ENCODE results near the gene LRMDA. TPM values are rescaled to one million over a fixed set of nuclear protein-coding genes. Genes with fewer than 3 reads are reported as not detected.

LRMDA gene
- total RNA-seq, 4 donors from 2014 or later, result 0.88 to 14.1 (median 5.1) TPM; not detected in 1

DNA sequence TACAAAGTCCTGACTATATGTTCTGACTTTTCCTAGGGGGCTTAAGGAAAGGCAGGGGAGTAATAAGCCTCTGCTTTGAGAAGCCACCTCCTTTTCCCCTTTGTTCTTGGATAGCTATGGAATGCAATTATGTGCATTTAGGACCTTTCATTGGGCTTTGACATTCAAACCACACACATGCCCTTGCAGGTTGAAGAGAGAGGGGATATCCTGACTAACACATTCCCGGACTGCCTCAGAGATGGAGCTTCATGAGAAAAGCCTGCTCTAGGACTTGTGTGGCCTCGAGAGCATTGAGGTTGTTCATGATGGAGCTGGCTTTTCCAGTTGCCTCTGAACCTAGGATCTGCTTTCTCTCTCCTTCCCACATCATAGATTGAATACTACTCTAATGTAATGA, 694.5 kb downstream of the LRMDA start:
- TF ChIP-seq, protein P1, sequence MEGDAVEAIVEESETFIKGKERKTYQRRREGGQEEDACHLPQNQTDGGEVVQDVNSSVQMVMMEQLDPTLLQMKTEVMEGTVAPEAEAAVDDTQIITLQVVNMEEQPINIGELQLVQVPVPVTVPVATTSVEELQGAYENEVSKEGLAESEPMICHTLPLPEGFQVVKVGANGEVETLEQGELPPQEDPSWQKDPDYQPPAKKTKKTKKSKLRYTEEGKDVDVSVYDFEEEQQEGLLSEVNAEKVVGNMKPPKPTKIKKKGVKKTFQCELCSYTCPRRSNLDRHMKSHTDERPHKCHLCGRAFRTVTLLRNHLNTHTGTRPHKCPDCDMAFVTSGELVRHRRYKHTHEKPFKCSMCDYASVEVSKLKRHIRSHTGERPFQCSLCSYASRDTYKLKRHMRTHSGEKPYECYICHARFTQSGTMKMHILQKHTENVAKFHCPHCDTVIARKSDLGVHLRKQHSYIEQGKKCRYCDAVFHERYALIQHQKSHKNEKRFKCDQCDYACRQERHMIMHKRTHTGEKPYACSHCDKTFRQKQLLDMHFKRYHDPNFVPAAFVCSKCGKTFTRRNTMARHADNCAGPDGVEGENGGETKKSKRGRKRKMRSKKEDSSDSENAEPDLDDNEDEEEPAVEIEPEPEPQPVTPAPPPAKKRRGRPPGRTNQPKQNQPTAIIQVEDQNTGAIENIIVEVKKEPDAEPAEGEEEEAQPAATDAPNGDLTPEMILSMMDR (IDR thresholded peaks at IDR 0.05), result no peak
- TF ChIP-seq POLR2A (IDR thresholded peaks at IDR 0.05), result no peak
- Histone ChIP-seq H3K36me3 (no peaks in the 10 kb centered on the region), H3K9me3 (no peaks in the 10 kb centered on the region), H3K27ac (no peak overlapping the region), H3K4me3 (no peak overlapping the region), H3K27me3 (no peaks in the 10 kb centered on the region), H3K4me1 (no peaks in the 10 kb centered on the region)
- intact Hi-C loops (cut with DNase I), result no loop called here
- no peak for DNase-seq
- 64 to 77% methylated on average over 2 of the region's 2 CpGs for WGBS, 2 donors

DNA sequence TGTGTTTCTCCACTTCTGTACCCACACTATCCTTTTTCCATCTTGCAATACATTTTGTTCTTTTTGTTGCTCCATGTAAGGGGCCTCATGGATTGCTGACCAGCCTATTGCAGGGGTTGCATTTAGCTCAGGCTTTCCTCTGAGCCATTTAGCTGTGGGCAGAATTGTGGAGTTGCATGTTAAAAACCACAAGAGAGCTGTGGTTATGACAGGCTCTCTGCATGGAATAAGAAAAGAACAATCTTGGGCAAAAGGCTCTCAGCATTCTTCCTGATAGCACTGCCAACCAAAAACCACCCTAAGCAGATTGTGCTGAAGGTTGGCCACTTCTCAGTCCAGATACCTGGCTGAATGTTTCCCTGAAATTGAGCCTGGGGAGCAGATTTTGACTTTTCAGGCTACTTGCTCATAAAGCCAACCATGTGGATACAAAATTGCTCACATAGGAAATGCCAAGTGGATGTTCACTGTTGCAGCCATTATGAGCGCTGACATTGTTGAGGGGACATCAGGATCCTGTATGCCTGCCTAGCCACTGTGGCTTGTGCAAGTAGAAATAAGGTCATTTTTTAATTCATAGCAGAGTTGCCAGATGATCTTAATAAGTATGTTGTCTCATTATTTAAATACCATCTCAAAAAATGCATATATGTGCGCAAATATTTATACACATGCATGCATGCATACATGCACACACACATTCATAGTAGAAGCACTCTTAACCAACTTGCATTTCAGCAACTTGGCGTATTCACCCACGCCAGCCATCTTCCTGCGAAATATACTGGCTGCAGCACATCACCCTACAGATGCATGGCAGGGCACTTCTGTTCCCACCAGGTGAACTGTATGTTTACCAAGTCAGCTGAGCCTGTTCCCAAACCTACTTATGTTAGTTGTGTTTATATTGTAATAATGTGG, 695.4 kb downstream of the LRMDA start:
- H3K4me3 ChIP-seq, result no peak overlapping the region
- H3K9me3 ChIP-seq, result no peaks in the 10 kb centered on the region
- intact Hi-C loops (cut with DNase I), result no loop called here
- H3K27ac ChIP-seq, result no peak overlapping the region
- no peaks in the 10 kb centered on the region for H3K27me3 ChIP-seq
- 84 to 95% methylated on average over 5 of the region's 5 CpGs for WGBS, 2 donors
- no peaks in the 10 kb centered on the region for H3K4me1 ChIP-seq
- no peak for DNase-seq
- TF ChIP-seq, protein P1 (IDR thresholded peaks at IDR 0.05), result no peak
- TF ChIP-seq POLR2A (IDR thresholded peaks at IDR 0.05), result no peak
- H3K36me3 ChIP-seq, result no peaks in the 10 kb centered on the region

DNA sequence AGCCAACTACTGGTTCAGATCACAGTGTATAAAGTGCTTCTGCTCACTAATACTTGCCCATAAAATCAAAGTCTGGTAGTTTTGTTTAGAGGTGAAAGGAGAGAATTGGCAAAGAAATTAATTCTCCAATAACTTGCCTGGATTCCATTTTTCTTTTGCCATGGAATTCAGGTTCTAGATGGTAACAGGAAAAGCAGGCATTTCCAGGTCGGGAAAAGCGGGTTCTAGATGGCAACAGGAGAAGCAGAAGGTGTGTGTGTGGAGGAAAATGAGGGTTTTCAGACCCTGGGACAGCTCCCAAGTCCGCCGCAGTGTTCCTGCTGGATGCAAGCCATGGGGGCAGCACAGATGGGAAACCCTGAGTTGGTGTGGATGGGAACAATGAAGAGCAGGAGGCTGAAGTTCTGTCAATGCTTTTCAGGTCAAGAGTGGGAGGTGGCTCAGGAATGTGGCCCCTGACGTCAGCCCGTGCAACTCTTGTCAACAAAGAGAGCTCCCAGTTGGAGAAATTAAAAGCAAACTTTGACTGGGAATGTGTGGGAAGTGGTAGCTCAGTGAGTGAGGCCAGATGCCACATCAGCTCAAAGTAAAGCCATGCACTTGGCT, 696.7 kb downstream of the LRMDA start:
- intact Hi-C loops (cut with DNase I), result no loop called here
- H3K4me1 ChIP-seq, result no peaks in the 10 kb centered on the region
- no peaks in the 10 kb centered on the region for H3K27me3 ChIP-seq
- no peaks in the 10 kb centered on the region for H3K36me3 ChIP-seq
- H3K27ac ChIP-seq, result no peak overlapping the region
- DNase-seq, result no peak
- no peaks in the 10 kb centered on the region for H3K9me3 ChIP-seq
- 66 to 71% methylated on average over 6 of the region's 6 CpGs for WGBS, 2 donors
- no peak for TF ChIP-seq POLR2A (IDR thresholded peaks at IDR 0.05)
- TF ChIP-seq, protein P1 (IDR thresholded peaks at IDR 0.05), result no peak
- H3K4me3 ChIP-seq, result no peak overlapping the region

DNA sequence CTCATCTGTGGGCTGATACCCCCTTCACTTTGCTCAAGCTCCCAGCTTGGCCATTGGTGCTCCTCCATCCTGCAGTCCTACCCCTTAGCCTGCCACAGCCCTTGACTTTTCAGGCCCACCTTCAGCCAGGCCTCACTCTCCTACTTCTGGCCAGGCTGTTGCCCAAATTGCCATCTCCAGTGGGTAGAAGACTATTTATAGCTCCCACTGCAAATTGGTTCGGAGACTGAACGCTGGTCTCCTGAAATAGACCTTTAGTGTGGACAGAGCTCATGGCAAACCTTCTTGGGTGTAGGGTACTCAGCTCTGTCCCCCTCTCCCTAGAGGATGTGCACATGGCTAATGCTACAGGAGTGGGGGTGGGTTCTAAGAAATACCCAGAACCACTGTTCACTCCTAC, 697.8 kb downstream of the LRMDA start:
- Histone ChIP-seq H3K27ac (no peak overlapping the region), H3K4me1 (no peaks in the 10 kb centered on the region), H3K36me3 (no peaks in the 10 kb centered on the region), H3K9me3 (no peaks in the 10 kb centered on the region), H3K4me3 (no peak overlapping the region), H3K27me3 (no peaks in the 10 kb centered on the region)
- TF ChIP-seq POLR2A (IDR thresholded peaks at IDR 0.05), result no peak
- TF ChIP-seq, protein P1 (IDR thresholded peaks at IDR 0.05), result no peak
- DNase-seq, result no peak
- WGBS, 2 donors, result 100% methylated on average over 2 of the region's 2 CpGs
- intact Hi-C loops (cut with DNase I), result no loop called here

DNA sequence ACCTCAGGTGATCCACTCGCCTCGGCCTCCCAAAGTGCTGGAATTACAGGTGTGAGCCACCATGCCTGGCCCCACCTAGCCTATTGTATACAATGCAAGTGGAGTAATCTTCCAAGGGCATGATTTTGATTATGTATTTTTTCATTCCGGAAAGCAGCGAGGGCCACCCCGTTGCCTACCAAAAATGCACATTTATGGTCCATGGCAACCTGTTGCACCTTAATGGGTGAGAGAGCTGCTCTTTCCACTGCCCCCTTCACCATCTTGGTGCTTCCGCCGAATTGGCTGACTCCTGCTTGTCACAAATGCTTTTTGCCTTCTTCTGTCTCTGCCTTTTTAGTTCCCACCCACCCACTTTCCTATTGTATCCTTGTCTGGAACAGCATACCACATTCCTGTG, 699.5 kb downstream of the LRMDA start:
- Histone ChIP-seq H3K27me3 (no peaks in the 10 kb centered on the region), H3K27ac (no peak overlapping the region), H3K9me3 (no peaks in the 10 kb centered on the region), H3K36me3 (no peaks in the 10 kb centered on the region), H3K4me1 (no peaks in the 10 kb centered on the region), H3K4me3 (no peak overlapping the region)
- intact Hi-C loops (cut with DNase I), result no loop called here
- TF ChIP-seq POLR2A (IDR thresholded peaks at IDR 0.05), result no peak
- TF ChIP-seq, protein P1 (IDR thresholded peaks at IDR 0.05), result no peak
- 77 to 84% methylated on average over 7 of the region's 7 CpGs for WGBS, 2 donors
- no peak for DNase-seq
